HFFc6 (cell line): ENCODE results near the gene OXGR1. TPM values are rescaled to one million over a fixed set of nuclear protein-coding genes. Genes with fewer than 3 reads are reported as not detected.

Source experiments
- DNase-seq: peaks from one replicate; pipeline ENCODE4 v3.0.0-alpha.2; 2018
- H3K27ac Mint-ChIP-seq: 2 replicates; pipeline ENCODE4 v1.8.0; 2020; ENCODE audit warnings: mild to moderate bottlenecking, mixed read lengths
- H3K27me3 Mint-ChIP-seq: 2 replicates; pipeline ENCODE4 v1.8.0; 2021; ENCODE audit warnings: mild to moderate bottlenecking, moderate library complexity, mixed read lengths; ENCODE audit not compliant: insufficient read depth
- H3K36me3 Mint-ChIP-seq: 2 replicates; pipeline ENCODE4 v1.8.0; 2021; ENCODE audit warnings: low read depth, mixed read lengths
- H3K4me1 Mint-ChIP-seq: 2 replicates; pipeline ENCODE4 v1.8.0; 2020; ENCODE audit warnings: low read depth, mixed read lengths
- H3K4me3 Mint-ChIP-seq: 2 replicates; pipeline ENCODE4 v1.8.0; 2020; ENCODE audit warnings: mild to moderate bottlenecking, moderate library complexity, mixed read lengths
- H3K9me3 Mint-ChIP-seq: 2 replicates; pipeline ENCODE4 v1.8.0; 2020; ENCODE audit warnings: mild to moderate bottlenecking, mixed read lengths
- CTCF ChIP-seq: fragments of 200-600 bp; sonication (generic); IDR thresholded peaks from 2 replicates; pipeline ENCODE4 v1.5.0; 2021; ENCODE audit warnings: antibody characterized with exemption, mild to moderate bottlenecking
- total RNA-seq, 6 experiments: library from RNA; stranded (reverse); fragmentation: NEBNext Ultra II Directional; extraction: Animal tissue kit (Norgen Biotek cat#: 25700); gene quantifications; 2 replicates in 1 of 6; 3 replicates in 5 of 6; pipeline ENCODE4 v1.2.3, GENCODE V29; 2021

Gene OXGR1
- total RNA-seq, 6 experiments from 2014 or later, result not detected

GRCh38 chr13:96998051-96998450, 3.8 kb upstream of the OXGR1 start:
- Mint-ChIP-seq H3K4me3 (no peak overlapping the region), H3K36me3 (no peaks in the 10 kb centered on the region), H3K4me1 (peaks cover 7% of the 10 kb centered on the region; the same call in 1 of the 2 replicates), H3K9me3 (no peaks in the 10 kb centered on the region), H3K27ac (no peak overlapping the region), H3K27me3 (peaks cover 9% of the 10 kb centered on the region; the same call in 1 of the 2 replicates)
- no peak for DNase-seq
- no peak for TF ChIP-seq CTCF

- Mint-ChIP-seq H3K9me3 (no peaks in the 10 kb centered on the region), H3K27ac (no peak overlapping the region), H3K36me3 (no peaks in the 10 kb centered on the region), H3K27me3 (peaks cover 11% of the 10 kb centered on the region; the same call in 1 of the 2 replicates), H3K4me1 (peaks cover 7% of the 10 kb centered on the region; the same call in 1 of the 2 replicates), H3K4me3 (no peak overlapping the region)
- TF ChIP-seq CTCF, result no peak
- DNase-seq, result no peak
These were observed 2.6 kb upstream of the OXGR1 start for GRCh38 chr13:96996886-96997285.

GRCh38 chr13:96996107-96996506, 1.8 kb upstream of the OXGR1 start:
- peaks cover 7% of the 10 kb centered on the region; the same call in 1 of the 2 replicates for H3K4me1 Mint-ChIP-seq
- no peak overlapping the region for H3K4me3 Mint-ChIP-seq
- H3K27me3 Mint-ChIP-seq, result peaks cover 11% of the 10 kb centered on the region; the same call in 1 of the 2 replicates
- H3K9me3 Mint-ChIP-seq, result no peaks in the 10 kb centered on the region
- no peaks in the 10 kb centered on the region for H3K36me3 Mint-ChIP-seq
- TF ChIP-seq CTCF, result no peak
- H3K27ac Mint-ChIP-seq, result no peak overlapping the region
- DNase-seq, result no peak

GRCh38 chr13:96994858-96995243, 575 bp upstream of the OXGR1 start:
- Mint-ChIP-seq H3K36me3 (no peaks in the 10 kb centered on the region), H3K9me3 (no peaks in the 10 kb centered on the region), H3K4me1 (no peaks in the 10 kb centered on the region; the same call in 1 of the 2 replicates), H3K27ac (no peak overlapping the region), H3K4me3 (no peak overlapping the region), H3K27me3 (peaks cover 9% of the 10 kb centered on the region; the same call in 1 of the 2 replicates)
- no peak for TF ChIP-seq CTCF
- DNase-seq, result no peak

GRCh38 chr13:96993634-96994016, 651 bp downstream of the OXGR1 start:
- H3K27ac Mint-ChIP-seq, result no peak overlapping the region
- peak overlapping the region; percentile 2; the same call in 1 of the 2 replicates for H3K4me3 Mint-ChIP-seq
- no peak for TF ChIP-seq CTCF
- no peaks in the 10 kb centered on the region for H3K9me3 Mint-ChIP-seq
- no peaks in the 10 kb centered on the region for H3K36me3 Mint-ChIP-seq
- no peak for DNase-seq
- peaks cover 9% of the 10 kb centered on the region; the same call in 1 of the 2 replicates for H3K27me3 Mint-ChIP-seq
- H3K4me1 Mint-ChIP-seq, result no peaks in the 10 kb centered on the region; the same call in 1 of the 2 replicates
